Uterus (tissue), 2 donors: ENCODE measurements around the gene POLR2B.

Source experiments
- CTCF ChIP-seq, 4 experiments: fragments of 200-600 bp in 2 of 4; fragments of 450-650 bp in 2 of 4; sonication (generic) in 2 of 4; IDR thresholded peaks; one replicate each; pipeline ENCODE4 v1.5.1; 2016 to 2019; ENCODE audit warnings: antibody characterized with exemption in 4 of 4, mild to moderate bottlenecking in 2 of 4, moderate library complexity in 1 of 4
- POLR2A ChIP-seq, 2 donors: fragments of 450-650 bp; IDR thresholded peaks; one replicate each; pipeline ENCODE4 v1.6.1; 2016; ENCODE audit warnings: antibody characterized with exemption in 2 of 2, mild to moderate bottlenecking in 1 of 2, moderate library complexity in 1 of 2

- TF ChIP-seq CTCF (IDR thresholded peaks at IDR 0.05): no peak
- TF ChIP-seq POLR2A (IDR thresholded peaks at IDR 0.05): no peak
Observed at GRCh38 chr4:57073559-57073958, 94.9 kb downstream of the POLR2B start.
